ENCODE data around the gene FAM98A.
A peak's percentile ranks its signal among the peaks of the same experiment; 100 is the strongest.

Gene FAM98A

GRCh38 chr2:33599175-33599942, at the start of gene FAM98A:
Gene FAM98A (minus strand): TSS chr2:33599299. CDS start chr2:33599221, 78 bp downstream.
- DNase-seq, result peak; percentile 99 to 100

GRCh38 chr2:33645861-33646260, 46.8 kb upstream of the FAM98A start:
- no peak for DNase-seq

- no peak for DNase-seq
These were observed 45.1 kb upstream of the FAM98A start for GRCh38 chr2:33644215-33644614.

GRCh38 chr2:33636001-33636400, 36.9 kb upstream of the FAM98A start:
- DNase-seq, result no peak

- DNase-seq, result no peak
These were observed 35.3 kb upstream of the FAM98A start for GRCh38 chr2:33634261-33634910.

GRCh38 chr2:33633315-33633714, 34.2 kb upstream of the FAM98A start:
- no peak for DNase-seq

- no peak for DNase-seq
These were observed 33.7 kb upstream of the FAM98A start for GRCh38 chr2:33632831-33633230.

- DNase-seq, result no peak
These were observed 29.1 kb upstream of the FAM98A start for GRCh38 chr2:33628031-33628827.

- DNase-seq, result no peak
These were observed 19.9 kb upstream of the FAM98A start for GRCh38 chr2:33619028-33619427.

GRCh38 chr2:33617989-33618388, 18.9 kb upstream of the FAM98A start:
- no peak for DNase-seq

- DNase-seq, result no peak
These were observed 18.3 kb upstream of the FAM98A start for GRCh38 chr2:33617401-33617800.

- no peak for DNase-seq
These were observed 17.8 kb upstream of the FAM98A start for GRCh38 chr2:33616873-33617272.

GRCh38 chr2:33614190-33614589, 15.1 kb upstream of the FAM98A start:
- DNase-seq, result no peak

GRCh38 chr2:33607905-33608304, 8.8 kb upstream of the FAM98A start:
- no peak for DNase-seq

- no peak for DNase-seq
These were observed 8.2 kb upstream of the FAM98A start for GRCh38 chr2:33607251-33607721.

GRCh38 chr2:33606622-33607021, 7.5 kb upstream of the FAM98A start:
- DNase-seq, result no peak

GRCh38 chr2:33606100-33606499, 7.0 kb upstream of the FAM98A start:
- no peak for DNase-seq

- no peak for DNase-seq
These were observed 6.0 kb upstream of the FAM98A start for GRCh38 chr2:33605056-33605455.

GRCh38 chr2:33603416-33603815, 4.3 kb upstream of the FAM98A start:
- no peak for DNase-seq

- DNase-seq, result no peak
These were observed 3.2 kb upstream of the FAM98A start for GRCh38 chr2:33602201-33602830.

GRCh38 chr2:33599943-33600192, 769 bp upstream of the FAM98A start:
- no peak for DNase-seq

GRCh38 chr2:33598561-33599174, 431 bp downstream of the FAM98A start:
- DNase-seq, result peak; percentile 29 to 51

- DNase-seq, result no peak
These were observed 2.1 kb downstream of the FAM98A start for GRCh38 chr2:33597026-33597425.

Measured in CD4-positive, alpha-beta T cell treated with Interleukin-4 for 1 hour (primary cell).